Measurements from ENCODE around the gene GRIK1. TPM values are rescaled to one million over a fixed set of nuclear protein-coding genes. Genes with fewer than 3 reads are reported as not detected.

The GRIK1 gene
- total RNA-seq, 2 donors from 2014 or later: not detected

DNA sequence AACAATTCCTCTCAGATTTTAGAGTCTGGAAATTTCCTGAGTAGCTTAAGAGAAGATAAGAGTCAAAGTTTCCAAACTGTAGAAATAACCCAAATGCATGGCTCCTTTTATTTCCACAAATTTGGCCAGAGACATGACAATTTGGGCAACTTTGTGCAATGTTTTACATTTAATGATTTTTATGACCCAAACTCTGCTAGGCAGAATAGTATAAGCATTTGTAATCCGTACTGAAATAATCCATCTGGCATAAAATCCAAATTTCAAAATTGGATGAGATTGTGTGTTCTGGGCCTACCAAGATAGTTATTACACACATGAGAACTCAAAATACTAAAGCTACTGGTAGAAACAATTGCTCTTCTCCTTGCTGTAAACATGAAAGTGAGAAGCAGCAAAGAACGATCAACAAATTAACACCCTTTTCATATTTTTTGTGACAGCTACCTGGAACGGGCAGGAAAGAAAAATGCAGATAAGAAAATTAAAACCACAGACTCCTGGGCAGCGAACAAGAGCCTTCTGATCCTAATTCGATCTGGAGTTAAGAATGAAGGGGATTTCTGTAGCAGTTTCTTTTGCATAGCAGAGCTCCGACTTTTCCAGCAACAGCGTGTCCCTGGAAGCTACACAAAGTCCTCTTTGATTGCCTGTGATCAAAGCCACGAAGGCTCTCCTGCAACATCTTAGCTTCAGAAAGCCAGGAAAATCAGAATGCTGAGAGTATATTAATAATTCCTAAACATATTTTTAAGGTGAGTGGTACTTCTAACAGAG, 191.2 kb downstream of the GRIK1 start:
- Histone ChIP-seq H3K4me3 (ENCODE audit: low read length) (no peak overlapping the region), H3K9me3 (ENCODE audit: control insufficient read depth, low read length) (no peaks in the 10 kb centered on the region), H3K27me3 (ENCODE audit: control insufficient read depth, insufficient read depth, low read length, poor library complexity, severe bottlenecking) (no peaks in the 10 kb centered on the region), H3K9ac (ENCODE audit: extremely low read depth, low read length, poor library complexity, severe bottlenecking) (no peak overlapping the region), H3K27ac (ENCODE audit: low read depth, low read length) (no peak overlapping the region), H3K4me1 (ENCODE audit: control insufficient read depth, insufficient read depth, low read length) (no peaks in the 10 kb centered on the region), H3K36me3 (ENCODE audit: control insufficient read depth, insufficient read depth, low read length) (no peaks in the 10 kb centered on the region)
- Mint-ChIP-seq H3K27ac (no peak overlapping the region), H3K27me3 (ENCODE audit: insufficient read depth) (no peaks in the 10 kb centered on the region), H3K4me1 (peaks cover 16% of the 10 kb centered on the region), H3K9me3 (no peaks in the 10 kb centered on the region), H3K4me3 (no peak overlapping the region), H3K36me3 (ENCODE audit: low read depth) (no peaks in the 10 kb centered on the region)
- TF ChIP-seq, protein P1, sequence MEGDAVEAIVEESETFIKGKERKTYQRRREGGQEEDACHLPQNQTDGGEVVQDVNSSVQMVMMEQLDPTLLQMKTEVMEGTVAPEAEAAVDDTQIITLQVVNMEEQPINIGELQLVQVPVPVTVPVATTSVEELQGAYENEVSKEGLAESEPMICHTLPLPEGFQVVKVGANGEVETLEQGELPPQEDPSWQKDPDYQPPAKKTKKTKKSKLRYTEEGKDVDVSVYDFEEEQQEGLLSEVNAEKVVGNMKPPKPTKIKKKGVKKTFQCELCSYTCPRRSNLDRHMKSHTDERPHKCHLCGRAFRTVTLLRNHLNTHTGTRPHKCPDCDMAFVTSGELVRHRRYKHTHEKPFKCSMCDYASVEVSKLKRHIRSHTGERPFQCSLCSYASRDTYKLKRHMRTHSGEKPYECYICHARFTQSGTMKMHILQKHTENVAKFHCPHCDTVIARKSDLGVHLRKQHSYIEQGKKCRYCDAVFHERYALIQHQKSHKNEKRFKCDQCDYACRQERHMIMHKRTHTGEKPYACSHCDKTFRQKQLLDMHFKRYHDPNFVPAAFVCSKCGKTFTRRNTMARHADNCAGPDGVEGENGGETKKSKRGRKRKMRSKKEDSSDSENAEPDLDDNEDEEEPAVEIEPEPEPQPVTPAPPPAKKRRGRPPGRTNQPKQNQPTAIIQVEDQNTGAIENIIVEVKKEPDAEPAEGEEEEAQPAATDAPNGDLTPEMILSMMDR (conservative IDR thresholded peaks at IDR 0.05): no peak
- no peak for DNase-seq
- WGBS, 2 experiments (ENCODE audit: insufficient coverage in 1 of 2, insufficient read length in 1 of 2): 91% methylated on average over 4 to 8 of the region's 8 CpGs

DNA sequence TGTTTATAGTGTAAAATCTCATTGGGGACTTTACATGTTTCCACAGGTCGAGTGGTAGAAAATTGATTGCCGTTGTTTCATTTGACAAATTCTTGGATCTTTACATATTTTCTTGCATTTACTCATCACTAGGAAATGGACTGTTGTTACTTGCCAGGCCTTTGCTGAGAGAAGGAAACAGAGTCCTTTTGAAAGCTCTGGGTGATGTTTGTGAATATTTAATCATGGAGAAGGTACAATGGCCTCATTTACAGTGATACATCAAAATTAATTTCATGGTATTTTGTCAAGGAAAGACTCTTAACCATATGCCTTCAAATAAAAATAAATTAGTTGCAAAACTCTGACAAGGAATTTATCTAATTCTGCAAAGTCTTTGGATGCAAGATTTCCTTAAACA, 198.0 kb downstream of the GRIK1 start:
- no peaks in the 10 kb centered on the region for H3K4me1 ChIP-seq (ENCODE audit: control insufficient read depth, insufficient read depth, low read length)
- Mint-ChIP-seq H3K9me3 (no peaks in the 10 kb centered on the region), H3K27ac (no peak overlapping the region), H3K4me1 (no peaks in the 10 kb centered on the region), H3K4me3 (no peak overlapping the region), H3K36me3 (ENCODE audit: low read depth) (no peaks in the 10 kb centered on the region), H3K27me3 (ENCODE audit: insufficient read depth) (no peaks in the 10 kb centered on the region)
- H3K9ac ChIP-seq (ENCODE audit: extremely low read depth, low read length, poor library complexity, severe bottlenecking): no peak overlapping the region
- H3K9me3 ChIP-seq (ENCODE audit: control insufficient read depth, low read length): no peaks in the 10 kb centered on the region
- H3K36me3 ChIP-seq (ENCODE audit: control insufficient read depth, insufficient read depth, low read length): no peaks in the 10 kb centered on the region
- no peaks in the 10 kb centered on the region for H3K27me3 ChIP-seq (ENCODE audit: control insufficient read depth, insufficient read depth, low read length, poor library complexity, severe bottlenecking)
- DNase-seq: no peak
- H3K27ac ChIP-seq (ENCODE audit: low read depth, low read length): no peak overlapping the region
- no peak overlapping the region for H3K4me3 ChIP-seq (ENCODE audit: low read length)
- TF ChIP-seq, protein P1 (conservative IDR thresholded peaks at IDR 0.05): no peak
- 80 to 100% methylated on average over 1 to 2 of the region's 2 CpGs for WGBS, 2 experiments (ENCODE audit: insufficient coverage in 1 of 2, insufficient read length in 1 of 2)

DNA sequence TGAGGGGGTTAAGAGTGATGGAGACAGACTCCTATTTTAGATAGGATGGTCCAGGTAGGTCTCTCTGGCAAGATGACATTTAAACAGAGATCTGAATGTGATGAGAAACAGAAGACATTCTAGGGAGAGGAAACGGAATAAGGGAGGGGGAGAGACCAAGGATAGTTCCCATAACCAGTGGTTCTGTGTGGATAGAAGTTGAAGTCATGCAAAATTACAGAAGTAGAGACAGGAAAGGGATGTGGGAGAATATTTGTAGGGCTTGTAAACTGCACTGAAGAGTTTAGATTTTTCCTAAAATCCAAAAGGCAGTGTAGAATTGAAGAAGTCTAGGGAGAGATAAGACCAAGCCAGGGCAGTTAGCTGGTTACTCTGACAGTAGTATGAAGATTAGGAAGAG, 200.6 kb downstream of the GRIK1 start:
- H3K27me3 Mint-ChIP-seq (ENCODE audit: insufficient read depth): no peaks in the 10 kb centered on the region
- Histone ChIP-seq H3K9me3 (ENCODE audit: control insufficient read depth, low read length) (no peaks in the 10 kb centered on the region), H3K27me3 (ENCODE audit: control insufficient read depth, insufficient read depth, low read length, poor library complexity, severe bottlenecking) (no peaks in the 10 kb centered on the region), H3K9ac (ENCODE audit: extremely low read depth, low read length, poor library complexity, severe bottlenecking) (no peak overlapping the region), H3K4me3 (ENCODE audit: low read length) (no peak overlapping the region), H3K27ac (ENCODE audit: low read depth, low read length) (no peak overlapping the region), H3K4me1 (ENCODE audit: control insufficient read depth, insufficient read depth, low read length) (no peaks in the 10 kb centered on the region), H3K36me3 (ENCODE audit: control insufficient read depth, insufficient read depth, low read length) (no peaks in the 10 kb centered on the region)
- WGBS, 2 experiments (ENCODE audit: insufficient coverage in 1 of 2, insufficient read length in 1 of 2): 57 to 84% methylated on average over 1 of the region's 1 CpG
- H3K4me1 Mint-ChIP-seq: no peaks in the 10 kb centered on the region
- no peaks in the 10 kb centered on the region for H3K36me3 Mint-ChIP-seq (ENCODE audit: low read depth)
- H3K9me3 Mint-ChIP-seq: no peaks in the 10 kb centered on the region
- no peak for DNase-seq
- TF ChIP-seq, protein P1 (conservative IDR thresholded peaks at IDR 0.05): no peak
- no peak overlapping the region for H3K4me3 Mint-ChIP-seq
- H3K27ac Mint-ChIP-seq: no peak overlapping the region
